GM19372 (cell line): ENCODE data around the gene THAP7.

ENCODE experiments used
- ATAC-seq: cut with Tn5 transposase; IDR thresholded peaks from one replicate; pipeline ENCODE4 v1.9.1; 2021; ENCODE audit warnings: mild to moderate bottlenecking, low read depth, moderate library complexity; ENCODE audit not compliant: unreplicated experiment

Gene THAP7

DNA sequence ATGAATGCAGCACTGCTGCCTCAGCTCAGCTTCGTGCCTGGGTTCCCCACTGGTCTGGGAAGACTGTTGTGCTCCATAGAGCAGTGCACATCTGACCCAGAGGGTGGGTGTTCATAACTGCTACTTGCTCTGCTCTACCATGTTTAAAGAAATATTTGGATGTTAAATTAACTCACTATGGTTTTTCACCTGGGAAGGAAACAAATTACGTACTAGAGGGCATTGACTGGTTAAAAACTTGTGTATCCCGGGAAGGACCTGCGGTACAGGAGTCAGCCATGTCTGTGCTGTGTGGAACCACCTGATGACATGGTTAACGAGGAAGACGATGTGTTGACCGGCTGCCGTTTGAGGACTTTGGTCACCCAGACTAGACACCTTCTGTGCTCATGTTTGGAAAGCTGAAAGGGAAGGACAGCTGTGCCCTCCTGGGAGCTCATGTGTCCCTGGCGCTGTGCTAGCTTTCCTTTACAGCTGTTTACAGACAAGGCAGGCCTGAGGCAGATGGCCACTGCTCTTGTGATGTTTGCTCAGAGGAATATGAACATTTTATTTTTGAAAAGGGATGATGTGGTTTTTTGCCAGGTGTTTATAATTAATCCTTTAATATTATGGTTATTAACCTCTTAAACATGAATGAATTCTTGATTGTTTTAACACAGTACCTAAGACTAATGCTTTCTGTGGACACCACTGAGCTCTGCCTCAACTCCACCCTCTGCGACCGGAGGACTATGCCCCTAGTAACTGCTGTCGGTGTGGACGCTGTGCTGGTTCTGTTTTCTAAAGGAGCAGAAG is 49.2 kb downstream of the THAP7 start:
- ATAC-seq = no peak

DNA sequence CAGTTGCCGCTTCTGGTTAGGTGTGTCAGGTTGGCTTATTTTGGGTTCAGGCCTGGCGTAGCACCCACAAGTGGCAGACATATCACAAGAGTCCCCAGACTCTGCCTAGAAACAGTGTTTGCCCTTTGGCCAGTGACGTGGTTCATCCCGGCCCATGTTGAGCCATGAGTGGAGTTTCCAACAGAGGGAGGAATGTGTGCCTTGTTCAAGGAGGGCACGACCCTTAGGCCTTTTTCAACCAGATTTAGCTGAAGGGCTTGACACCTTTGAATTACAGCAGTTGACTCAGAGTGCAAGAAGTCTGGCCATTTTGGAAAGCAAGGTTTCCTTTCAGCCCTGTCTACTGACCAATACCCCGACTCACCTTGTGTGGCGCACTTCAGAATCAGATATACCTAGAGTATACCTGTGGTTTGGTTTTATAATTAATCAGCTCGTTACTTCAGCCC is 50.0 kb downstream of the THAP7 start:
- no peak for ATAC-seq

DNA sequence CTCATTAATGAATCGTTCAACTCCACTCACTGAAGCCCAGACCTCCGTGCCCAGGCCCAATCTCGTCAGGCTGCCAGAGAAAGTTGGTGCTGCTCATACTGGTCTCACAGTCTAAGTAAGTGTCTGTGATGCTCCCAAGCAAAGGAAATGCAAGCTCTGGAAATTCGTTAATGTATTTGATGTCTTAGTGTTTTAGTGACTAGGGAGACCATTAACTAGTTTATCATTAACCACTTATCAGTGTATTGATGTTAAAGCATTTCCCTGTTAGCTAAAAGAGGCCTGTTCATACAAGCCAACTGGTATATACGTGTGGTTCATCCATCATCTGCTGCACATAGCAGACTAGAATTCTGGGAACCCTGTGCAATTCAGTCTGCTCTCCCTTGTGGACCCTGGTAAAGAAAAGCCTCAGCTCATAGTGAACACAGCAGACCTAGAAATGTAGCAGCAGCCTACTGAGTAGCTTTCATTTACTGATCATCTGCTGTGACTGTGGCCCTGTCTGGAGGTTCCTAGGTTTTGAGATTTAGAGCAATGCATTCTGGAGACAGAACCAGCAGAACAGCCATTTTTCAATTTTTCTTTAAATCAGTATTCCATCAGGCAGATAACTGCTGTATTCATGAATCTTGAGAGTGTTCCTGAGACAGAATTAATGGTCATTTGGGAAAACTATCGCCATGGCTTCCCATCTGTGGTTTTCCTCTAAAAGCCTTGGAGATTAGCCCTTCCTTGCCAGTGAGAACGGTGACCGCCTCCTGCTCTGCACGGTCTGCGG is 50.6 kb downstream of the THAP7 start:
- ATAC-seq = no peak

DNA sequence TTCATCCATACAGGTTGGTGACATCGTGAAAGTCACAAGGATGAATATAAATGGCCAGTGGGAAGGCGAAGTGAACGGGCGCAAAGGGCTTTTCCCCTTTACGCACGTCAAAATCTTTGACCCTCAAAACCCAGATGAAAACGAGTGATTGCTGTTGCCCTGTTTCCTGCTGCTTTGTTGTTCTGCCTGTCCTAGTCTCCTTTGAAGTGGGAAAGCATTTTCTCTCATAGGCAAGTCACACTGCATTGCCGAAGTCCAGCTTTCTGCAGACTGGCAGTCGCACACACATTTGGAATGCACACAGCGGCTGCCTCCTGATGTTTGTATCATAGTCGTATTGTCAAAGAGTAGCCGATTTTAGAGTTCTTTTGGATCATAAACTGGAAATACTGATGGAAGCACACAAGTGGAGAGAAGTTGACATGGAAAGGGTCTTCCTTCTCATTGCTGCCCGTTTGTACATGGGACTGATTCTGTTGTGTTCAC is 52.2 kb downstream of the THAP7 start:
- ATAC-seq = no peak
